K562 (cell line): Measurements from ENCODE around the gene KLHDC10. TPM values are rescaled to one million over a fixed set of nuclear protein-coding genes. Genes with fewer than 3 reads are reported as not detected.

Experiments
- CEBPG ChIP-seq, 3 experiments: fragments of 200-800 bp in 1 of 3; sonication (Bioruptor generic) in 1 of 3; sonication (generic) in 1 of 3; formaldehyde crosslinking in 1 of 3; IDR thresholded peaks in 2 of 3; conservative IDR thresholded peaks in 1 of 3; 2 replicates each; pipeline versions ENCODE4 v1.6.1 to v1.8.0; 2016 to 2022; ENCODE audit warnings: missing compliant biosample characterization in 2 of 3, missing genetic modification characterization in 2 of 3, mild to moderate bottlenecking in 1 of 3, missing genetic modification reagents in 1 of 3
- COPS2 ChIP-seq: fragments of 450-650 bp; conservative IDR thresholded peaks from 2 replicates; pipeline ENCODE4 v1.6.1; 2016; ENCODE audit warnings: mild to moderate bottlenecking, moderate library complexity
- HLTF ChIP-seq: fragments of 450-650 bp; IDR thresholded peaks from 2 replicates; pipeline ENCODE4 v1.6.1; 2016
- OTX1 ChIP-seq: fragments of 450-650 bp; formaldehyde crosslinking; IDR thresholded peaks from 2 replicates; pipeline ENCODE4 v1.4.0; 2022; ENCODE audit warnings: mild to moderate bottlenecking
- RBM22 ChIP-seq: fragments of 200-400 bp; formaldehyde crosslinking; IDR thresholded peaks from 2 replicates; pipeline ENCODE4 v1.6.1; 2018; ENCODE audit warnings: low read length, low read depth; ENCODE audit not compliant: poor library complexity, severe bottlenecking
- SAP30 ChIP-seq: fragments of 200-600 bp; sonication (generic); IDR thresholded peaks from 2 replicates; pipeline ENCODE4 v1.6.1; 2012; ENCODE audit warnings: borderline replicate concordance, low read depth, mild to moderate bottlenecking, moderate library complexity, low read length, control low read depth, inconsistent platforms; ENCODE audit not compliant: insufficient read depth, poor library complexity, severe bottlenecking
- SPI1 ChIP-seq: IDR thresholded peaks from 2 replicates; pipeline ENCODE4 v1.6.1; 2011; ENCODE audit warnings: low read depth, low read length, control low read depth, borderline replicate concordance
- SRSF7 ChIP-seq: fragments of 200-400 bp; formaldehyde crosslinking; optimal IDR thresholded peaks from 2 replicates; pipeline ENCODE3; 2017; ENCODE audit warnings: mild to moderate bottlenecking, low read depth, low read length
- TAF15 ChIP-seq: fragments of 200-400 bp; formaldehyde crosslinking; IDR thresholded peaks from 2 replicates; pipeline ENCODE4 v1.6.1; 2017; ENCODE audit warnings: mild to moderate bottlenecking, low read depth, low read length, moderate library complexity
- ZNF134 ChIP-seq: fragments of 250-450 bp; sonication (Bioruptor Pico); conservative IDR thresholded peaks from 2 replicates; pipeline ENCODE4 v1.4.0; 2020
- ZNF699 ChIP-seq: fragments of 250-450 bp; sonication (Bioruptor Pico); IDR thresholded peaks from 2 replicates; pipeline ENCODE4 v1.8.0; 2021; ENCODE audit warnings: mild to moderate bottlenecking, moderate library complexity; ENCODE audit not compliant: insufficient replicate concordance
- polyA plus RNA-seq, 8 experiments: library from polyadenylated mRNA; depleted of rRNA in 4 of 8; stranded (reverse) in 5 of 8; unstranded in 3 of 8; fragments of >200 nt; fragmentation: Nextera tagmentation in 2 of 8; fragmentation: Illumina TruSeq in 1 of 8; extraction: Ambion mirVana in 2 of 8; extraction: Trizol in 1 of 8; gene quantifications; 2 replicates each; pipeline versions ENCODE4 v1.2.1 to v1.2.3, GENCODE V29; 2011 to 2014; ENCODE audit warnings: inconsistent platforms in 1 of 8, missing spikeins in 1 of 8
- total RNA-seq, 7 experiments: library from RNA; depleted of rRNA in 6 of 7; stranded (reverse); fragments of >200 nt in 6 of 7; fragmentation: Illumina TruSeq in 2 of 7; extraction: Trizol in 2 of 7; gene quantifications; 2 replicates each; pipeline versions ENCODE4 v1.2.1 to v1.2.3, GENCODE V29; 2011 to 2021; ENCODE audit warnings: low replicate concordance in 1 of 7
- TF ChIP-seq, protein P1 (sequence below): sonication (generic); formaldehyde crosslinking; IDR thresholded peaks from 2 replicates; pipeline ENCODE4 v1.8.0; 2023; ENCODE audit warnings: mild to moderate bottlenecking, missing genetic modification reagents
- TF ChIP-seq, protein P2 (sequence below): fragments of 450-650 bp; formaldehyde crosslinking; IDR thresholded peaks from 2 replicates; pipeline ENCODE4 v1.4.0; 2022; ENCODE audit warnings: missing genetic modification characterization
- TF ChIP-seq, protein P3 (sequence below): IDR thresholded peaks from 2 replicates; pipeline ENCODE4 v1.6.1; 2016; ENCODE audit warnings: missing genetic modification characterization, missing compliant biosample characterization
- TF ChIP-seq, protein P4 (sequence below), 2 experiments: fragments of 450-650 bp in 1 of 2; sonication (generic) in 1 of 2; formaldehyde crosslinking; conservative IDR thresholded peaks; 2 replicates each; pipeline versions ENCODE4 v1.4.0 to v1.8.1; 2020 to 2022; ENCODE audit warnings: mild to moderate bottlenecking in 1 of 2, missing genetic modification reagents in 1 of 2
- TF ChIP-seq, protein P5 (sequence below): sonication (generic); formaldehyde crosslinking; IDR thresholded peaks from 2 replicates; pipeline ENCODE4 v1.8.0; 2023; ENCODE audit warnings: mild to moderate bottlenecking, missing genetic modification reagents

Gene KLHDC10
- total and polyA plus RNA-seq, 9 of the 15 experiments (the other 6 are each of a cell fraction or from before 2014, with no cell fraction given), result 9.8 to 80.5 (median 31.4) TPM

DNA sequence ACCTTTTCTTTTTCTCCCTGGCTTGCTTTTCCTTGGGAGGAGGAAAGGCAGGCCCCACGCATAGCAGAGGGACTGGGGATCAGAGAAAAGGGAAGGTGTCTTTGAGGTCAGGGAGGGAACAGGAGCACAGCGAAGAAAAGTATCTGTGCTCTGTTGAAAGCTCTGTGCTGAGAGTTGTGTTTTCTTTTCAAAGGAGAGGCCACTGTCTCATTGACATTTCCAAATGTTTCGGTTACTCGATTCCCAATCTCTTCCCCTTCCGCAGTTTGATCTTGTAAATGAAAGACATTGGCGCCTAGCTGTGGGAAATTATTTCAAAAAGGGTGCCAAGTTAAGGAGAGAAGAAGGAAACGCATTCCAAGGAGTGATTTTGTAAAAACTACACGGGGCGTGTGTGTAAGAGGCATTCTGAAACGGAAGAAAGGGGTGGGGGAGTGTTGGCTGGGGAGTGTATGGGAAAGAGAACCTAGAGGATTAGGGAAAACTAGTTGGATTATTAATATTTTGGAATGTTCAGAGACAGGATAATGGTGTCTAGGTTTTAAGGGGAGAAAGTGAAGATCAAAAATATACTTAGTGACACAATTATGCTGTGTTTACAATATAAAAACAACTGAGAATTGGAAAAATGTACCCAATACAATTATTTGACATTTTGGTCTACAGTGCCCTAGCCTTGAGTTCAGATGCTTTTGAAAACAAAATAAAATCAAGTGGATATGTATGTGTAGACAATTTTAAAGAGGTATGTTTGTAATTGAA, 708 bp downstream of the KLHDC10 start (continued):
- TF ChIP-seq, protein P1, sequence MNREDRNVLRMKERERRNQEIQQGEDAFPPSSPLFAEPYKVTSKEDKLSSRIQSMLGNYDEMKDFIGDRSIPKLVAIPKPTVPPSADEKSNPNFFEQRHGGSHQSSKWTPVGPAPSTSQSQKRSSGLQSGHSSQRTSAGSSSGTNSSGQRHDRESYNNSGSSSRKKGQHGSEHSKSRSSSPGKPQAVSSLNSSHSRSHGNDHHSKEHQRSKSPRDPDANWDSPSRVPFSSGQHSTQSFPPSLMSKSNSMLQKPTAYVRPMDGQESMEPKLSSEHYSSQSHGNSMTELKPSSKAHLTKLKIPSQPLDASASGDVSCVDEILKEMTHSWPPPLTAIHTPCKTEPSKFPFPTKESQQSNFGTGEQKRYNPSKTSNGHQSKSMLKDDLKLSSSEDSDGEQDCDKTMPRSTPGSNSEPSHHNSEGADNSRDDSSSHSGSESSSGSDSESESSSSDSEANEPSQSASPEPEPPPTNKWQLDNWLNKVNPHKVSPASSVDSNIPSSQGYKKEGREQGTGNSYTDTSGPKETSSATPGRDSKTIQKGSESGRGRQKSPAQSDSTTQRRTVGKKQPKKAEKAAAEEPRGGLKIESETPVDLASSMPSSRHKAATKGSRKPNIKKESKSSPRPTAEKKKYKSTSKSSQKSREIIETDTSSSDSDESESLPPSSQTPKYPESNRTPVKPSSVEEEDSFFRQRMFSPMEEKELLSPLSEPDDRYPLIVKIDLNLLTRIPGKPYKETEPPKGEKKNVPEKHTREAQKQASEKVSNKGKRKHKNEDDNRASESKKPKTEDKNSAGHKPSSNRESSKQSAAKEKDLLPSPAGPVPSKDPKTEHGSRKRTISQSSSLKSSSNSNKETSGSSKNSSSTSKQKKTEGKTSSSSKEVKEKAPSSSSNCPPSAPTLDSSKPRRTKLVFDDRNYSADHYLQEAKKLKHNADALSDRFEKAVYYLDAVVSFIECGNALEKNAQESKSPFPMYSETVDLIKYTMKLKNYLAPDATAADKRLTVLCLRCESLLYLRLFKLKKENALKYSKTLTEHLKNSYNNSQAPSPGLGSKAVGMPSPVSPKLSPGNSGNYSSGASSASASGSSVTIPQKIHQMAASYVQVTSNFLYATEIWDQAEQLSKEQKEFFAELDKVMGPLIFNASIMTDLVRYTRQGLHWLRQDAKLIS (CRISPR knock-in tag), result no peak; the same call in 1 of the 2 replicates
- peak; percentile 79 for TF ChIP-seq SAP30
- TF ChIP-seq, protein P2, sequence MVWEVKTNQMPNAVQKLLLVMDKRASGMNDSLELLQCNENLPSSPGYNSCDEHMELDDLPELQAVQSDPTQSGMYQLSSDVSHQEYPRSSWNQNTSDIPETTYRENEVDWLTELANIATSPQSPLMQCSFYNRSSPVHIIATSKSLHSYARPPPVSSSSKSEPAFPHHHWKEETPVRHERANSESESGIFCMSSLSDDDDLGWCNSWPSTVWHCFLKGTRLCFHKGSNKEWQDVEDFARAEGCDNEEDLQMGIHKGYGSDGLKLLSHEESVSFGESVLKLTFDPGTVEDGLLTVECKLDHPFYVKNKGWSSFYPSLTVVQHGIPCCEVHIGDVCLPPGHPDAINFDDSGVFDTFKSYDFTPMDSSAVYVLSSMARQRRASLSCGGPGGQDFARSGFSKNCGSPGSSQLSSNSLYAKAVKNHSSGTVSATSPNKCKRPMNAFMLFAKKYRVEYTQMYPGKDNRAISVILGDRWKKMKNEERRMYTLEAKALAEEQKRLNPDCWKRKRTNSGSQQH (CRISPR knock-in tag), result 0 out of 2 replicates have a peak, but pooled peaks have one; percentile 69
- 0 out of 2 replicates have a peak, but pooled peaks have one; percentile 28 for TF ChIP-seq CEBPG (CRISPR knock-in tag; IDR thresholded peaks at IDR 0.05)
- TF ChIP-seq CEBPG (tag; conservative IDR thresholded peaks at IDR 0.05 in 1 of 2, IDR thresholded peaks at IDR 0.05 in 1 of 2), result no peak
- TF ChIP-seq, protein P3, sequence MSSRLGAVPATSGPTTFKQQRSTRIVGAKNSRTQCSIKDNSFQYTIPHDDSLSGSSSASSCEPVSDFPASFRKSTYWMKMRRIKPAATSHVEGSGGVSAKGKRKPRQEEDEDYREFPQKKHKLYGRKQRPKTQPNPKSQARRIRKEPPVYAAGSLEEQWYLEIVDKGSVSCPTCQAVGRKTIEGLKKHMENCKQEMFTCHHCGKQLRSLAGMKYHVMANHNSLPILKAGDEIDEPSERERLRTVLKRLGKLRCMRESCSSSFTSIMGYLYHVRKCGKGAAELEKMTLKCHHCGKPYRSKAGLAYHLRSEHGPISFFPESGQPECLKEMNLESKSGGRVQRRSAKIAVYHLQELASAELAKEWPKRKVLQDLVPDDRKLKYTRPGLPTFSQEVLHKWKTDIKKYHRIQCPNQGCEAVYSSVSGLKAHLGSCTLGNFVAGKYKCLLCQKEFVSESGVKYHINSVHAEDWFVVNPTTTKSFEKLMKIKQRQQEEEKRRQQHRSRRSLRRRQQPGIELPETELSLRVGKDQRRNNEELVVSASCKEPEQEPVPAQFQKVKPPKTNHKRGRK, result peak; percentile 56
- TF ChIP-seq SRSF7, result no peak
- TF ChIP-seq COPS2, result no peak
- peak; percentile 7 for TF ChIP-seq ZNF699 (CRISPR knock-in tag)
- TF ChIP-seq, protein P4, sequence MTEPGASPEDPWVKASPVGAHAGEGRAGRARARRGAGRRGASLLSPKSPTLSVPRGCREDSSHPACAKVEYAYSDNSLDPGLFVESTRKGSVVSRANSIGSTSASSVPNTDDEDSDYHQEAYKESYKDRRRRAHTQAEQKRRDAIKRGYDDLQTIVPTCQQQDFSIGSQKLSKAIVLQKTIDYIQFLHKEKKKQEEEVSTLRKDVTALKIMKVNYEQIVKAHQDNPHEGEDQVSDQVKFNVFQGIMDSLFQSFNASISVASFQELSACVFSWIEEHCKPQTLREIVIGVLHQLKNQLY (CRISPR knock-in tag; conservative IDR thresholded peaks at IDR 0.05), result no peak
- TF ChIP-seq RBM22, result no peak
- no peak for TF ChIP-seq TAF15
- peak; percentile 72; the same call in 1 of the 2 replicates for TF ChIP-seq OTX1 (CRISPR knock-in tag)
- TF ChIP-seq HLTF, result 0 out of 2 replicates have a peak, but pooled peaks have one; percentile 14
- peak; percentile 4; the same call in 1 of the 2 replicates for TF ChIP-seq SPI1
- TF ChIP-seq, protein P5, sequence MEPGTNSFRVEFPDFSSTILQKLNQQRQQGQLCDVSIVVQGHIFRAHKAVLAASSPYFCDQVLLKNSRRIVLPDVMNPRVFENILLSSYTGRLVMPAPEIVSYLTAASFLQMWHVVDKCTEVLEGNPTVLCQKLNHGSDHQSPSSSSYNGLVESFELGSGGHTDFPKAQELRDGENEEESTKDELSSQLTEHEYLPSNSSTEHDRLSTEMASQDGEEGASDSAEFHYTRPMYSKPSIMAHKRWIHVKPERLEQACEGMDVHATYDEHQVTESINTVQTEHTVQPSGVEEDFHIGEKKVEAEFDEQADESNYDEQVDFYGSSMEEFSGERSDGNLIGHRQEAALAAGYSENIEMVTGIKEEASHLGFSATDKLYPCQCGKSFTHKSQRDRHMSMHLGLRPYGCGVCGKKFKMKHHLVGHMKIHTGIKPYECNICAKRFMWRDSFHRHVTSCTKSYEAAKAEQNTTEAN (CRISPR knock-in tag), result peak; percentile 18
- TF ChIP-seq ZNF134 (CRISPR knock-in tag), result no peak
